GM10266 (cell line): ENCODE results near the gene XRCC1.

ENCODE experiments used
- DNase-seq: peaks from one replicate; pipeline ENCODE4 v3.0.0; 2012; ENCODE audit errors: extremely low spot score
- CTCF ChIP-seq: IDR thresholded peaks from 2 replicates; pipeline ENCODE4 v1.5.1; 2012; ENCODE audit warnings: mild to moderate bottlenecking, low read depth; ENCODE audit not compliant: control insufficient read depth, insufficient read depth; ENCODE audit errors: missing control alignments

Gene XRCC1

DNA sequence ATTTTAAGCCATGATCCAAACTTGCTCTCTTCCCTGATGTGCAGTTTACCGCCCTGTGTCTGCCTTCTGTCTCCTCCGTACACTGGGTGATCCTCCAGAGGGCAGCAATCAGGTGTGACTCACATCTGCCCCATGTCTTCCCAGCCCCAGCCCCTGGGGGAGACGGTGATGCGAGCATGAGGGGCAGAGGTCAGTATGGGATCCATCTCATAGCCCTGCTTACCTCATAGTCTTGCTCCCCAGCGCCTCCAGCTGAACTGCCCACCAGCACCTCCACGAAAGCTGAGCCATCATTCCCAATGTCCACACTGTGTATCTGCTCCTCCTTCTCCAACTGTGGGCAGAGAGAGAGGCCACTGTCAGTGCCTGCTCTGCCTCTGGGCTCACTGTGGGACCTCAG, 14.6 kb downstream of the XRCC1 start:
- TF ChIP-seq CTCF: no peak
- no peak for DNase-seq

DNA sequence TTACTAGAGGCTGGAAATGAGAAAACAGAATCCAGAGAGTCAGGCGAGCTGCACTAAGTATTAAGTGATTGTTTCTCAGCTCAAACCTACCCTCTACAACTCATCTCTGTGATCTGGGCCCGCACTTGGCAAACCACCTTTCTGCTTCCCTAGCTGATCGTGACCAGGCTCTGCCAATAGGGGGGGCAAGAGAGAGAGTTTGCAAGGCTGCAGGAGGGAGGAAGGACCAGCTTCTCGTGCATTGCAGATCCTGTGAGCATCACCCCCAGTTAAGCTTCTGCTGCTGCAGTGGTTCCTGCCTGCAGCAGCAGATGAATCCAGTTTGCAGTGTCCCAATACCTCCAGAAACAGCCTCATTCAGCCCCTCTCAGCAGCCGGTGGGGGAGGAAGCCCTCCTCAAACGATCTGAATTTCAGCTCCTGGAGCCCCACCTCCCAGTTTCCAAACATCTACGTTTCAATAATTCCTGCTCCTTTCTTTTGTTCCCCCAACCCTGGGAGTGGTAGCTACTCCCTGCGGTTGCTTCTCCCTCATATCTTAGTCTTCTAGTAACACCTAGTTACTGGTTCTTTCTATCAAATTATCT, 20.0 kb downstream of the XRCC1 start:
- TF ChIP-seq CTCF: peak; percentile 90
- peak; percentile 84 for DNase-seq

DNA sequence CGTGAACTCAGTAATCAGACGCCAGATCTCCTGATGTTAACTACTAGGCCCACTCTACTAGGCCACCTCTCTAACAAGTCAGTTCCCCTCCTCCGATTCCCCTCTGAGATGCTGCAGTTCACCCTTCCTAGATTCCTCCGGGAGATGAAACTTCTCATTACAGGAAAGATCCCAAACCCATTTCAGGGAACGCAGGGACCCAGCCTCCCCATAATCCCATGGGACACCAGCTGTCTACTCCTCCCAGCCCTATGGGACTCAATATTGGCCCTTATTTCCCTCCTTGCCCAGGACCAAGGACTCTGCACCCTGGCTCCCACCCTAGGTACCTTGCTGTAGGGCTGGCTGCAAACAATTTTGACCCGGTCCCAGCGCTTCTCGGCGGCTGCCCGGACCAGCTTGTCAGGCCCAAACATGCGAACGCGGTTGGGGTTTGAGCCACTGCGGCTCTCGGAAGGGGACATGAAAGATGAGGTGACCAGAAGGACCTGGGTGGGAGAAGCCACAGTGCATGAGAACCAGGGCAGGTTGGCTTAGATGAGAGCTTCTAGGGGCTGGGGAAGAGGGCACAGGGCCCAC, 20.9 kb downstream of the XRCC1 start:
- no peak for TF ChIP-seq CTCF
- no peak for DNase-seq

GRCh38 chr19:43553656-43554055, 21.7 kb downstream of the XRCC1 start:
- no peak for DNase-seq
- no peak for TF ChIP-seq CTCF

DNA sequence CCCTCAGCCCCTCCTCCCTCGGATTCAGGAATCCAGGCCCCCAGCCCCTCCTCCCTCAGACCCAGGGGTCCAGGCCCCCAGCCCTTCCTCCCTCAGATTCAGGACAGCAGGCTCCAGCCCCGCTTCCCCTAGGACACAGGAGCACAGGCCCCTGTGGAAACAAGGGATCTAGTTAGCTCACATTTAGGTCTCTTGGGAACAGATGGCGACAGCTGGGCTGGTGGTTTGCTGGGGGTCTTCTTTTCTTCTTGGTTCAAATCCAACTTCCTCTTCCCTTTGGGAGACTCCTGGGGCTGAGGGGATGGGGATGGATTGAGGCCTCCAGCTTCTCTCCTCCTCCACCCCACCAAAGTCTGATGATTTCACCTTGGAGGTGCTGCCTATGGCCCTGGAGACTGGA, 22.7 kb downstream of the XRCC1 start:
- DNase-seq: no peak
- TF ChIP-seq CTCF: no peak

DNA sequence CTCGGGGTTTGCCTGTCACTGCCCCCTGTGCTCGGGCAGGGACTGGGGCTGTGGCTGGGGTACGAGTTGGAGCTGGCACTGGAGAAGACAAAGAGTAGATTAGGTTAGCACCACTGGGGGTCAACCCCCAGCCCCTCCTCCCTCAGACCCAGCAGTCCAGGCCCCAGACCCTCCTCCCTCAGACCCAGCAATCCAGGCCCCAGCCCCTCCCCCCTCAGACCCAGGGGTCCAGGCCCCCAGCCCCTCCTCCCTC, 23.2 kb downstream of the XRCC1 start:
- no peak for TF ChIP-seq CTCF
- DNase-seq: no peak

- DNase-seq: no peak
- TF ChIP-seq CTCF: no peak
Observed at GRCh38 chr19:43551399-43552197, 23.7 kb downstream of the XRCC1 start.
